IMR-90 (cell line): ENCODE results near the gene RAB1B. TPM values are rescaled to one million over a fixed set of nuclear protein-coding genes. Genes with fewer than 3 reads are reported as not detected.

Source experiments
- ATAC-seq: fragments of 200-7000 bp; cut with Tn5 transposase; 2 replicates; pipeline ENCODE4 v1.9.1; 2020; ENCODE audit warnings: low read depth, mild to moderate bottlenecking, moderate library complexity
- BruUV-seq: library from RNA; stranded (reverse); fragments of 400-500 nt; replicated peaks from 2 replicates; lab custom pipeline; 2021; lab: Mats Ljungman, UMichigan
- CTCF ChIA-PET: fragments of 300-600 bp; formaldehyde crosslinking; extraction: SDS; loops from one replicate; lab custom pipeline; 2021; ENCODE audit warnings: antibody characterized with exemption; lab: Yijun Ruan, JAX
- POLR2A ChIA-PET: fragments of 300-600 bp; sonication (Branson Sonifier 250); formaldehyde crosslinking; loops from one replicate; lab custom pipeline; 2022; ENCODE audit warnings: antibody characterized with exemption; ENCODE audit not compliant: unreplicated experiment; lab: Charles Lee
- DNase-seq: peaks from one replicate; pipeline ENCODE4 v3.0.0; 2013
- H2AFZ ChIP-seq: replicated peaks from 2 replicates; pipeline ENCODE3; 2013; ENCODE audit warnings: low read length, mild to moderate bottlenecking; ENCODE audit not compliant: poor library complexity
- H2AK5ac ChIP-seq: 2 replicates; pipeline ENCODE4 v1.6.1; 2013; ENCODE audit warnings: low read depth, low read length, inconsistent platforms
- H2AK9ac ChIP-seq: replicated peaks from 2 replicates; pipeline ENCODE3; 2013; ENCODE audit warnings: mild to moderate bottlenecking, low read depth, low read length, moderate library complexity; ENCODE audit not compliant: poor library complexity
- H2BK120ac ChIP-seq: 2 replicates; pipeline ENCODE4 v1.6.1; 2013; ENCODE audit warnings: low read depth, low read length, inconsistent platforms
- H2BK15ac ChIP-seq: 3 replicates; pipeline ENCODE4 v1.6.1; 2013; ENCODE audit warnings: low read depth, low read length, inconsistent platforms
- H2BK20ac ChIP-seq: 2 replicates; pipeline ENCODE4 v1.6.1; 2013; ENCODE audit warnings: low read depth, mild to moderate bottlenecking, inconsistent platforms, low read length, moderate library complexity
- H2BK5ac ChIP-seq: 2 replicates; pipeline ENCODE4 v1.6.1; 2013; ENCODE audit warnings: mild to moderate bottlenecking, low read depth, low read length, inconsistent platforms; ENCODE audit not compliant: poor library complexity, severe bottlenecking
- H3K14ac ChIP-seq: replicated peaks from 2 replicates; pipeline ENCODE4 v1.6.1; 2013; ENCODE audit warnings: low read depth, low read length, inconsistent platforms
- H3K18ac ChIP-seq: 2 replicates; pipeline ENCODE4 v1.6.1; 2013; ENCODE audit warnings: low read depth, low read length, control low read depth
- H3K23ac ChIP-seq: 2 replicates; pipeline ENCODE4 v1.6.1; 2013; ENCODE audit warnings: low read depth, low read length, inconsistent platforms
- H3K27ac ChIP-seq: 2 replicates; pipeline ENCODE4 v1.5.1; 2013; ENCODE audit warnings: mild to moderate bottlenecking, control low read depth, low read length; ENCODE audit not compliant: insufficient read depth
- H3K27me3 ChIP-seq: 2 replicates; pipeline ENCODE4 v1.6.1; 2013; ENCODE audit warnings: low read length; ENCODE audit not compliant: control insufficient read depth, insufficient read depth
- H3K36me3 ChIP-seq: 2 replicates; pipeline ENCODE4 v1.6.1; 2013; ENCODE audit warnings: low read length, mixed read lengths; ENCODE audit not compliant: control insufficient read depth, insufficient read depth
- H3K4ac ChIP-seq: 2 replicates; pipeline ENCODE4 v1.6.1; 2013; ENCODE audit warnings: low read depth, low read length, inconsistent platforms
- H3K4me1 ChIP-seq: 2 replicates; pipeline ENCODE4 v1.6.1; 2013; ENCODE audit warnings: low read length, mixed read lengths; ENCODE audit not compliant: control insufficient read depth, insufficient read depth
- H3K4me2 ChIP-seq: 2 replicates; pipeline ENCODE4 v1.6.1; 2013; ENCODE audit warnings: low read depth, mild to moderate bottlenecking, control low read depth, low read length, moderate library complexity
- H3K4me3 ChIP-seq: 2 replicates; pipeline ENCODE4 v1.5.1; 2013; ENCODE audit warnings: low read depth, mild to moderate bottlenecking, control low read depth, low read length, moderate library complexity; ENCODE audit not compliant: insufficient read depth
- H3K56ac ChIP-seq: 2 replicates; pipeline ENCODE4 v1.6.1; 2013; ENCODE audit warnings: low read length, inconsistent platforms; ENCODE audit not compliant: insufficient read depth; ENCODE audit errors: extremely low read depth
- H3K79me1 ChIP-seq, 2 experiments: 2 replicates each; pipeline ENCODE4 v1.6.1; 2013; ENCODE audit warnings: low read length in 2 of 2, inconsistent platforms in 1 of 2, low read depth in 1 of 2
- H3K9ac ChIP-seq: 2 replicates; pipeline ENCODE4 v1.6.1; 2013; ENCODE audit warnings: low read depth, low read length, control low read depth
- H3K9me1 ChIP-seq: 2 replicates; pipeline ENCODE4 v1.6.1; 2013; ENCODE audit warnings: low read length, inconsistent platforms; ENCODE audit not compliant: insufficient read depth
- H3K9me3 ChIP-seq: 2 replicates; pipeline ENCODE4 v1.6.1; 2013; ENCODE audit warnings: low read length; ENCODE audit not compliant: control insufficient read depth, insufficient read depth
- H4K20me1 ChIP-seq: 2 replicates; pipeline ENCODE4 v1.6.1; 2013; ENCODE audit warnings: low read length, inconsistent platforms; ENCODE audit not compliant: insufficient read depth
- H4K5ac ChIP-seq: 2 replicates; pipeline ENCODE4 v1.6.1; 2013; ENCODE audit warnings: mild to moderate bottlenecking, low read depth, low read length, control low read depth
- H4K8ac ChIP-seq, 2 experiments: 2 replicates each; pipeline ENCODE4 v1.6.1; 2013; ENCODE audit warnings: low read depth in 2 of 2, low read length in 2 of 2, control low read depth in 1 of 2, inconsistent platforms in 1 of 2
- H4K91ac ChIP-seq: 2 replicates; pipeline ENCODE4 v1.6.1; 2013; ENCODE audit warnings: low read depth, low read length, inconsistent platforms; ENCODE audit not compliant: insufficient read depth
- FOS ChIP-seq: fragments of 150-350 bp; IDR thresholded peaks from 2 replicates; pipeline ENCODE4 v1.6.1; 2016; ENCODE audit warnings: low read depth, low read length
- MXI1 ChIP-seq: IDR thresholded peaks from 2 replicates; pipeline ENCODE4 v1.6.1; 2012; ENCODE audit warnings: low read depth, mild to moderate bottlenecking, low read length, moderate library complexity, borderline replicate concordance
- RAD21 ChIP-seq: IDR thresholded peaks from 2 replicates; pipeline ENCODE4 v1.6.1; 2012; ENCODE audit warnings: low read length, improper control_type of control experiment
- SMC3 ChIP-seq: fragments of 150-350 bp; IDR thresholded peaks from 2 replicates; pipeline ENCODE4 v1.6.1; 2016; ENCODE audit warnings: low read depth, mild to moderate bottlenecking, antibody characterized with exemption, low read length, moderate library complexity
- WGBS, 2 experiments: methylation state at CpG; one replicate each; pipeline versions ENCODE4 v1.1.5 to v1.1.7; 2013; ENCODE audit warnings: missing lambda C conversion rate in 2 of 2; ENCODE audit not compliant: insufficient read length in 1 of 2; ENCODE audit errors: extremely low coverage in 2 of 2; 5-methylcytosine and 5-hydroxymethylcytosine counted together
- dilution Hi-C: fragments of 300-500 bp; cut with HindIII; formaldehyde crosslinking; loops from one replicate; pipeline ENCODE4 v1.14.3; 2018; ENCODE audit warnings: low sequenced_read_pairs; ENCODE audit not compliant: unreplicated experiment
- in situ Hi-C: fragments of 300-500 bp; cut with MboI; formaldehyde crosslinking; loops from 3 replicates; pipeline ENCODE4 v1.14.3; 2019; ENCODE audit warnings: low sequenced_read_pairs, inconsistent platforms, mixed read lengths
- intact Hi-C: fragments of 100-400 bp; cut with micrococcal nuclease; formaldehyde crosslinking; loops from 2 replicates; pipeline ENCODE4 v1.10.0; 2022
- polyA plus RNA-seq, 3 experiments: library from polyadenylated mRNA; depleted of rRNA; stranded (reverse); fragments of >200 nt; gene quantifications; 2 replicates each; pipeline ENCODE4 v1.2.3, GENCODE V29; 2012; ENCODE audit warnings: low replicate concordance in 1 of 3
- total RNA-seq: library from RNA; depleted of rRNA; stranded (reverse); fragments of >200 nt; gene quantifications from 2 replicates; pipeline ENCODE4 v1.2.3, GENCODE V29; 2012
- TF ChIP-seq, protein P1 (sequence below): fragments of 150-350 bp; IDR thresholded peaks from 2 replicates; pipeline ENCODE4 v1.6.1; 2016; ENCODE audit warnings: low read depth, mild to moderate bottlenecking, low read length, moderate library complexity, borderline replicate concordance
- TF ChIP-seq, protein P2 (sequence below): fragments of 150-350 bp; IDR thresholded peaks from 2 replicates; pipeline ENCODE4 v1.6.1; 2017; ENCODE audit warnings: mild to moderate bottlenecking, antibody characterized with exemption, low read length, low read depth

RAB1B gene
- total and polyA plus RNA-seq, 2 of the 4 experiments (the other 2 are of a cell fraction) = 83.7 to 248 TPM

DNA sequence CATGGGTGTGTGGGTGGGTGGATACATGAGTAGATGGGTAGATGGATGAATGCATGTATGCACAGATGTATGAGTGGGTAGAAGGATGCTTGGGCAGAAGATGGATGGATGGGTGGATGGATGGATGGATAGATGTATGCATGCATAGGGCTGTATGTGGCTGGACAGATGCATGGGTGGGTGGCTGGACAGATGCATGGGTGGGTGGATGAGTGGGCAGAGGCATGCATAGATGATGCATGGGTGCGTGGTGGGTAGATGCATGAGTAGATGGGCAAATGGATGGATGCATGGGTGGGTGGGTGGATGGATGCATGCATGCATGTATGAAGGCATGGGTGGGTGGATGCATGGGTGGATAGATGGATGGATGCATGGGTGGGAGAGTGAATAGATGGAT lies 55.2 kb downstream of the RAB1B start:
- TF ChIP-seq, protein P1, sequence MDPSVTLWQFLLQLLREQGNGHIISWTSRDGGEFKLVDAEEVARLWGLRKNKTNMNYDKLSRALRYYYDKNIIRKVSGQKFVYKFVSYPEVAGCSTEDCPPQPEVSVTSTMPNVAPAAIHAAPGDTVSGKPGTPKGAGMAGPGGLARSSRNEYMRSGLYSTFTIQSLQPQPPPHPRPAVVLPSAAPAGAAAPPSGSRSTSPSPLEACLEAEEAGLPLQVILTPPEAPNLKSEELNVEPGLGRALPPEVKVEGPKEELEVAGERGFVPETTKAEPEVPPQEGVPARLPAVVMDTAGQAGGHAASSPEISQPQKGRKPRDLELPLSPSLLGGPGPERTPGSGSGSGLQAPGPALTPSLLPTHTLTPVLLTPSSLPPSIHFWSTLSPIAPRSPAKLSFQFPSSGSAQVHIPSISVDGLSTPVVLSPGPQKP = no peak
- TF ChIP-seq, protein P2, sequence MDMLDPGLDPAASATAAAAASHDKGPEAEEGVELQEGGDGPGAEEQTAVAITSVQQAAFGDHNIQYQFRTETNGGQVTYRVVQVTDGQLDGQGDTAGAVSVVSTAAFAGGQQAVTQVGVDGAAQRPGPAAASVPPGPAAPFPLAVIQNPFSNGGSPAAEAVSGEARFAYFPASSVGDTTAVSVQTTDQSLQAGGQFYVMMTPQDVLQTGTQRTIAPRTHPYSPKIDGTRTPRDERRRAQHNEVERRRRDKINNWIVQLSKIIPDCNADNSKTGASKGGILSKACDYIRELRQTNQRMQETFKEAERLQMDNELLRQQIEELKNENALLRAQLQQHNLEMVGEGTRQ = no peak
- TF ChIP-seq RAD21 (no peak), FOS (no peak), SMC3 (no peak), MXI1 (no peak)
- Histone ChIP-seq H3K23ac (no peak overlapping the region; the same call in 1 of the 2 replicates), H3K9ac (no peak overlapping the region), H2AFZ (peak overlapping the region; percentile 63), H3K4ac (peak overlapping the region; percentile 13; the same call in 1 of the 2 replicates), H4K20me1 (no peaks in the 10 kb centered on the region), H3K36me3 (no peaks in the 10 kb centered on the region), H2BK120ac (no peak overlapping the region), H4K5ac (no peak overlapping the region), H3K4me3 (no peak overlapping the region), H3K18ac (no peak overlapping the region), H3K79me1 (peaks cover 0 to 39% of the 10 kb centered on the region in 2 experiments; a peak in 3 of 4 replicates), H2AK5ac (peak overlapping the region; percentile 98; the same call in 1 of the 2 replicates), H3K9me3 (no peaks in the 10 kb centered on the region), H4K8ac (no peak overlapping the region), H3K27ac (no peak overlapping the region), H3K4me2 (no peak overlapping the region), H3K9me1 (peaks cover 35% of the 10 kb centered on the region), H3K14ac (no peak overlapping the region), H2AK9ac (peak overlapping the region; percentile 1), H2BK15ac (no peak overlapping the region), H4K91ac (no peak overlapping the region), H2BK5ac (no peak overlapping the region), H3K4me1 (peaks cover 46% of the 10 kb centered on the region), H3K56ac (no peak overlapping the region), H3K27me3 (no peaks in the 10 kb centered on the region), H2BK20ac (no peak overlapping the region)
- ChIA-PET CTCF (no interaction called here), POLR2A (no interaction called here)
- dilution Hi-C loops (no loop called here), in situ Hi-C loops (no loop called here), intact Hi-C loops (no loop called here)
- DNase-seq (no peak), ATAC-seq (no peak)
- WGBS, 2 experiments = 89% methylated on average over 1 of the region's 1 CpG; no CpG with 5 or more reads in 1 of the 2 experiments
- BruUV-seq = no TSS peak
